Stimulated activated CD4-positive, alpha-beta T cell treated with anti-CD3 and anti-CD28 coated beads, Interleukin-4, amount 100 ng/mL, for 48 hours (primary cell): Measurements from ENCODE around the gene ULK4.
"Not testable (repeated sequence)": the region's sequence is repeated elsewhere in the genome, so short reads cannot be mapped to it uniquely, and the experiment has no call there.

Source experiments
- DNase-seq, 2 donors: peaks; one replicate each; pipeline ENCODE4 v3.0.0-alpha.2; 2020; ENCODE audit warnings: low read depth in 2 of 2

The ULK4 gene

DNA sequence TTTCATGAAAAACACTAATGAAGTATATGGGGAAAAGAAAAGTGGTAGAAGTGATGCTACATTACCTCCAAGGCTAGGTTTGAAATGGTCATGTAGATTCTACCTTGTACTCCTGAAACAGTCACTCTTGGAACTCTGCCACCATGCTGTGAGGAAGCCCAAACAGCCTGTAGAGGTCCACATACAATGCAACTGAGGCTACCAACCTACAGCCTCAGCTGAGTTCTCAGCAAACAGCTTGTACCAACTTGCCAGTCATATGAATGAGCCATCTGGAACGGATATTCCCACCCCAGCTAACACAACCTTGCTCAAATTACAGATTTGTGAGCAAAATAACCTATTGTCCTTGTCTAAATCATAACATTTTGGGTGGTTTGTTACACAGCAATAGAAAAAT is 193.5 kb downstream of the ULK4 start:
- DNase-seq: no peak

DNA sequence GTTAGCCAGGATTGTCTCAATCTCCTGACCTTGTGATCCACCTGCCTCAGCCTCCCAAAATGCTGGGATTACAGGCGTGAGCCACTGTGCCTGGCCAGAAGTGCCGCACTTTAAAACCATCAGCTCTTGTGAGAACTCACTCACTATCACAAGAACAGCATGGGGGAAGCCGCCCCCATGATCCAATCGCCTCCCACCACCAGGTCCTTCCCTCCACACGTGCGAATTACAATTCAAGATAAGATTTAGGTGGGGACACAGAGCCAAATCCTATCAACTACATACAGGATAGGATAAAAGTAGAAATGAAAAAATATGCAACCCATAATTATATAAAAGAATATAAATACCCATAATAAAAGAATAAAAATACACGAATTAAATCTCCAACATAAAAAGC is 199.0 kb downstream of the ULK4 start:
- DNase-seq: not testable (repeated sequence)

DNA sequence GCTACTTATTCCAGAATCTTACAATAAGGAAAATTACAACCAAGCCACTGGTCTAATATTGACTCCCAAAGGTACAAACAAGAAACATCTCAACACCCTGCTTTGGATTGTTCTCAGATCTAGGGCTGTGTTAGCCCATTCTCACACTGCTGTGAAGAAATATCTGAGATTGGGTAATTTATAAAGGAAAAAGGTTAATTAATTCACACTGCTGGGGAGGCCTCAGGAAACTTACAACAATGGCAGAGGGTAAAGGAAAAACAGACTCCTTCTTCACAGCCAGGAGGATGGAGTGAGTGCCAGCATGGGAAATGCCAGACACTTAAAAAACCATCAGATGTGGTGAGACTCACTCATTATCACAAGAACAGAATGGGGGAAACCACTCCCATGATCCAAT is 208.3 kb downstream of the ULK4 start:
- DNase-seq: no peak

DNA sequence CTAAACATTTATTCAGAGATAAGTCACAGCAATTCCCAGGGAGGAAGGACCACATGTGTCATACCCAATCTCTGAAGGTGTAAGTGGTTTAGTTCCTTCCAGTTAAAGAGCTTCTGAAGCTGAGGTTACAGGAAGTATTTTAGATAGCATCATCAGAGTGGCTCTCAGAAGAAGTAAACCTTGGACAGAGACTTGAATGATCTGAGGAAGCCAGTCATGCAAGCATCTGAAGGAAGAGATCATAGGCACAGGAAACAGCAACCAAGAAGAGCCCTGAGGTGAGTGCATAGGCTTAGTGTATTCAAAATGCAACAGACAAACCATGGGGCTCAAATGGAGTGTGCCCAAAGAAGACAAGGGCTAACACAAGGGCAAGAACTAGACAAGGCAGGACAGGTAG is 210.3 kb downstream of the ULK4 start:
- DNase-seq: no peak

DNA sequence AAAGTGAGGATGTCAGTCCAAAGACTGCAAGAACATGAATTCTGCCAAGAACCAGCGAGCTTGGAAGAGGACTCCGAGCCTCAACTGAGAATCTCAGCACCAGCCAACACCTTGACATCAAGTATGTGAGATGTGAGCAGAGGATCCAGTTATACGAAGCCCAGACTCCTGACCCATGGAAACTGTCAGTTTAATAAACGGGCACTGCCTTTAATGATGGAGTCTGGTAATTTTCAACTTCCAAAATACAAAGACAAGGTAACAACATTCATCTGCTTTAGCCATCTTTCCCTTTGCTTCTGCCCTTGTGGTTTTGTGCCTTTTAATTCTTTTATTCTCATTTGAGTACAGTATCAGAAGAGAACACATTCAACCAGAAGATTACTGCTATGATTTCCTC is 211.9 kb downstream of the ULK4 start:
- no peak for DNase-seq

DNA sequence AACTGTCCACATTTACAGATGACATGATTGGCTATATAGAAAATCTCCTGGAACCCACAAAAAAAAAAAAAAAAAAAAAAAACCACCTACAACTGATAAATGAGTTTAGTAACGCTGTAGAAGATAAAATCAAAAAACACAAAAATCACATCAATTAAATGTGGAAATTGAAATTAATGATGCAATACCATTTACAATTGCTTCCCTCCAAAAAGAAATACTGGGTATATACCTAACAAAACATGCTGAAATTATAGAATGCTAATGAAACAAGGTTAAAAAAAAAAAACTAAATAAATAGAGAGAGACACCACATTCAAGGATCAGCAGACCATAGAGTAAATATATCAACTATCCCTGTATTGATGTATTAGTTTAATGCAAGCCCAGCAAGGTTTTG is 215.7 kb downstream of the ULK4 start:
- no peak for DNase-seq

DNA sequence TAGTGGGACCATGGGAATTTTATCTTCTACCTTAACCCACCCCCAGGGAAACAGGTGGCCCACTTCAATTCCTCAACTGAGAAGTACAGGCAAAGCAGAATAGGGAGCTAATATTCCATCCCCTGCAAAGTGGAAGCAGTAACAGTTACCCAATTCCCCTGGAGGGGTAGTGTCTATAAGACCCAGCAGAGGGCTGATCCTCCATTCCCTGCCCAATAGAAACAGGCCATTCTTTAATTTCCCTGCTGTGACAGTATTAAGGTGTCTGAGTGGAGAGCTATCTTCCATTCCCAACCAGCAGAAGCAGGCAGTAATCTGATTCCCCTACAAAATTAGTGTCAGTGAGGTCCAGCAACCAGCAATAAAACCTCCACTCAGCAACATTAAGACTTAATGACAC is 219.8 kb downstream of the ULK4 start:
- no peak for DNase-seq

DNA sequence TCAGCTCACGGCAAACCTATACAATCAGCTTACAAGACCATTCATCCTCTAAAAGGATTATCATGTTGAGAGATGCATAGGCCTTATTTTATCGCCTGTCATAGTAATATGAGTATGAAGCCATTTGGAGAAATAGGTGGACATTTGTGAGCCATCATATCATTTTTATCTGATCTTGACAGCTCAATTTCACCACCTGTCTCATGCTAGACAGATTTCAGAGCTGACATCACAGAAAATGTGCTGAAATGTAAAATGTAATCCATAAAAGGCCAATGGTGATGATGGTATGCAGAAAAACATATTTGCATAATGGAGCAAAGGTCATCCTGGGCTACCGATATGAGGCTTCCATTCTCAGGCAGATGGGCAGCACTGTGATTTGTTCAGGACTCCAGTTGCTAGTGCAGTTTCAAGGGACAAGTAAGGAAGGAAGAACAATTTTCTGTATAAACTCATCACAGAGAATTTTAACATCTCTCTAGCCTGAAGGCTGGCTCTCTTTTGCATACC is 221.5 kb downstream of the ULK4 start:
- no peak for DNase-seq

DNA sequence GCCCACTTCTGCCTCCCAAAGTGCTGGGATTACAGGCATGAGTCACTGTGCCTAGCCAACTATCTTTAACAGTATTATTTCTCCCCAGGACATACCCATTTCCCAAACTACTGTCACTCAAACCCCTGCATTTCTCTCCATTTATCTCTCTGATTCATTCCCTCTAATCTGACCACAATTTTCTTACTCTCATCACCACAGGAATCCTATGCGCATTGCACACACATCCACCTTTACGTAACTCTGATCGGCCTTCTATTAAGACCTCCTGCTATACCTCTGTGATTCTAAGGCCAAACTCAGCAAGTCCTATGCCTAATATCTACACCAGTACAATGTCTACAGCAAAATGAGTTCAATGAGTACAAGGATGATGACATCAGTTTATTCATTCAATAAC is 235.0 kb downstream of the ULK4 start:
- DNase-seq: no peak

DNA sequence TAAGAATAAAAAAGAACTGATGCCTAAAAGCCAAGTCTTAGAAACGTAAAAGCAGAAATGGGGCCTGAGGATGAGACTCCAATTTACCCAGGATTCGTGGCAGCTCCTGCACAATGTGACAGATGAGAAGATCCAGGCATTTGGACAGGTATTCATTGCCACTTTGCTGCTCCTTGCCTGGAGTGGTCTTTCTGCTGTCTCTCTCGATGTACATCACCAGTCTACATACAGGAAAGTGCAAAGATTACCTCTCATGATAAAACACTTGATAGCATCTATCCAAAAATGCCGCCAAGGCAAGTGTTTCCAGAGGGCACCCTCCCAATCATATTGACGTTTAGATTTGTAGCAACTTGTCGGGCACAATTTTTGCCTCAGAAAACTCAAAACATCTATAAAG is 244.3 kb downstream of the ULK4 start:
- DNase-seq: no peak

DNA sequence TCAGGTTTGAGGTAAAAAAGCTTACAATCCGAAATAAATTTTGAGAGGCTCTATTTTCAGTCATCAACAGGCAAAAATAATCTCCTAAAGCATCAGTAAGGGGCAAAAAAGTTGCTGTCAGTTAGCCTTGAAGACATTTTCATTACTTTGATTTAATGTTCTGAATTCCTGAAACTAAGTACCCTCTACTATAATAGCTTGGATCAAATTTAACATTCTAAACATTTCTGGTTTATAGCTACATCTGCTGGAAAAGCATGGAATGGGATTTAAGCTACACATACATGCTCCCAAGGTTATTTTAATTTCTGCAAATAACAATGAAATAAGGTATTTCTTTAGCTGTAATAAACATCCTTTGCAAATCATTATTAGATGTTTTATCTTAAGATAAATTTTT is 245.4 kb downstream of the ULK4 start:
- DNase-seq: no peak

DNA sequence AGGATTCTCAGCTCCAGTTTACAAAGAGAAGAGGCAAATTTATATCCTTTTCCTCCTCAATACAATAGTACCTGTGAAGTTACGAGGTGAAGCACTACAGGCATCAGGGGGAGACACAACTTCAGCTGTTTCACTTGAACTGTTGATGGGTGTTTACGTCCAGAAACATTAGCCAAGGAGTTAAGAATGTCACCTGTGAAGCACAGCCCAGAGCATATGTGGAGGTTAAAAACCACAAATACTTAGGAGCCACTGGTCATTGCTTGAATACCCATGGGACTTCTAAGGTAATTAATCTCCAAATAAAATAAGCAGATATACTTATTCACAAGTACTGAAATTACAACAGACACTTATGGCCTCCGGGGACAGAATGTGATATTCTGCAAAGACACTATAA is 246.5 kb downstream of the ULK4 start:
- no peak for DNase-seq

DNA sequence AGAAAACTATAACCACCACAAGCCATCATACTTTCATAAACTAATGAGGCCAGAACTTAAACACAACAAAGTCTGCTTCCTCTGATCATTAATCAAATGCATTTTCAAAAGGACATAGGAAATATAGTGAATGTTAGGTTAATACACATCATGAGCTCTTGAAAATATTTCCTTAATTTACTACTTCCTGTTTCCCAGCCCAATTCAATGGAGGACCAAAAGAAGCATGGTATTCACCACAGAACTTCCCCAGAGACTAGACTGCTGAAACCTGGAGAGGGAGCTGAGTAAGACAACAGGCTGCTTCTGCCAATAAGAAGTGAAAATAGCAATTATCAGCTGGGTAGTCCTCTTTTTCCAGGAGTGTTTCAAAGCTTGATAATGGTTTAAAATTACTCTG is 250.3 kb downstream of the ULK4 start:
- DNase-seq: no peak

DNA sequence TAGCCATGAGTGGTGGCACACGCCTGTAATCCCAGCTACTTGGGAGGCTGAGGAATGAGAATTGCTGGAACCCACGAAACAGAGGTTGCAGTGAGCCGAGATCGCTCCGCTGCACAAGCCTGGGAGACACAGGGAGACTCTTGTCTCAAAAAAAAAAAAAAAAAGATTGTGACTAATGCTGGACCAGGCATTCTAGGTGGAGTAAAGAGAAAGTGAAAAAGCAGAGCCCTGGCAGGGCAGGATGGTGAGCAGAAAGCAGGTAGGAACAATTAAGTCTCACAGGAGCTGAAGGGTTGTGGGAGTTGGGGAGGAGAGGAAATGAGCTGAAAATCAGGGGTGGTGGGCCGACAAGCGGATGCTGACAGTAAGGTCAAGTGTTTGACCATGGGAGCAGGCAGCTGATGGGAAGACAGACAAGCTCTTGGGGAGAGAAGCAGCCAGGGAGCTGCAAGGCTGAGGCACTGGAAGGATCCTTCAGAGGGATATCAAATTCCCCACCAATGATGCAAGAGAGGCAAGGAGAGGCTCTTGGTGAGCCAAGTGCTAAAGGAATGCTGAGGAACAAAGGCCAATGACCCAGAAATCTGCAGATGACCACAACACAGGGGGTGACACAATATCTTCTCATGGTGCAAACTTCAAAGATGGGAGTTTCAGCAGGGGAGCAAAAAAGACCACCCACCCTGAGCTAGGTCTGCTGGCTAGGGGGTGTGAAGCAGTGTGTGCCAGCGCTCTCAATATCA is 251.1 kb downstream of the ULK4 start:
- no peak for DNase-seq

DNA sequence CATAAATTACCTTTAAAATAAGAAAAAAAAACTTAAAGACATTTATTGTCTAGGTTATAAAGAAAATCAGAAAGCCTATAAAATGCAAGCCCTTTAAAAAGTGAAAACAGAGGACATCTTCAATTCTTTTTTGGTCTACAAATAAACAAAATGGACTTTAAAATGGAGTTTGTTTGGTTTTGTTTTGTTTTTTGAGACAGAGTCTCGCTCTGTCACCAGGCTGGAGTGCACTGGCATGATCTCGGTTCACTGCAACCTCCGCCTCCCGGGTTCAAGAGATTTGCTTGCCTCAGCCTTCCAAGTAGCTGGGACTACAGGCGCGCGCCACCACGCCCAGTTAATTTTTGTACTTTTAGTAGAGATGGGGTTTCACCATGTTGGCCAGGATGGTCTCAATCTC is 252.7 kb downstream of the ULK4 start:
- not testable (repeated sequence) for DNase-seq

DNA sequence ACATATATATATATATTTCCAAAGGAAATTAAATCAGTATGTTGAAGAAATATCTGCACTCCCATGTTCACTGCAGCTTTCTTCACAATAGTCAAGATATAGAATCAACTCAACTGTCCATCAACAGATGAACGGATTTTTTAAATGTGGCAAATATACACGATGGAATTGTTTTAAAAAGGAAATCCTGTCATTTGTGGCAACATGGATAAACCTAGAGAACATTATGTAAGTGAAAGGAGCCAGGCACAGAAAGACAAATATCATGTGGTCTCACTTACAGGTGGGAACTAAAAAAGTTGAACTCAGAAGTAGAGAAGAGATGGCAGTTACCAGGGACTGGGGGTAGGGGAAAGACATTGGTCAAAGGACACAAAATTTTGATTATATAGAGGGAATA is 253.7 kb downstream of the ULK4 start:
- no peak for DNase-seq

DNA sequence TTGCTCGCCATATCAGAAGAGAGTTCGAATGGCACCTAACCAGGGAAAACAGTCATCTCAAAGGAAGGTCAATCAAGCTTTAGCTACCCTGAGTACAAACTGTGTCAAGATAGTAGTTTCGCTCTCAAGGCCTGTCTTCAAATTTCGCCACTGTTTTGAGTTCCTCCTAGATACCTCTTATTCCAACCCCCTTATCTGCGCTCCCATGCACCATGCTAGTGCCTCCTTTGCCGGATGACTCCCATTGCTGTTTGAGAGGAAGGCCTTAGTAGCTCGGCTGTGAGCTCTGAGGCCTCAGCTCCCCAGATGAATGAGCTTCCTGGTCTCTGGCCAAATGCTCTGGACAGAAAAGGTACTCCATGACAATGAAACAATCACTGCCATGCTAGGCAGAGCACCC is 256.0 kb downstream of the ULK4 start:
- no peak for DNase-seq

DNA sequence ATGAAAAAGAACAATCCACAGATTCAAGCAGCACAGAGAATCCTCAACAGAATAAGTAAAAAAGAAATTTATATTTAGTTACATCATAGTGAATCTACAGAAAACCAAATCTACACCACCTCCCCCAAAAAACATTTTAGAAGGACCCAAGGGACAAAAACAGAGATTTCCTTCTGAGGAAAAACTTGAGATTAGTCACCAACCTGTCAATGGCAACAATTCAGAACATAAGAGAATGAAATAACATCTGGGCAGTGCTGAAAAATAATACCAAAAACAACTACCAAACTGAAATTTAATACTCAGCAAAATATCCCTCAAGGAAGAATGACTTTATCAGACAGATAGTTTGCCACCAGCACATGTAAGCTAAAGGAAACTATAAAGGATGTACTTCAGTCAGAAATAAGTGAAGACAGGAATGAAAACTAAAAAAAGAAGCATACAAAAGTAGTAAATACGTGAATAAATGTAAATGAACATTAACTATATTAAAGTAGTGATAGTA is 260.7 kb downstream of the ULK4 start:
- no peak for DNase-seq

DNA sequence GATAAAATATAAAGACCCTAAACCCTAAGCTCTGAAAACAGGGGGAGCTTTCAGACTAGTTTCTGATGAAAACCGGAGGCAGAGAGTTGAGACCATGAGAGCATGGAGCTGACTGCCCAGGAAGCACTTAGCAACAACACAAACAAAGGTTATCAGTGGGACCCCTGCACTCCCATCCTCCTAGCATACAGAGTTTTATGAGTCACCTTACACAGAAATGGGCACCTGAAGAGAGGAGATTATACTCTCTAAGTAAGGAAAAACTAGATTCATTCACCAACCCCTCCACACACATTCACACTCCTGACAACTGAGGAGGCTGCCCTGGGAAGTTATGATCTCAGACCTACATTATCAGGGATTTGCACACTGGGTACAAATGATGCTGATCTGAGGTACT is 261.7 kb downstream of the ULK4 start:
- no peak for DNase-seq

DNA sequence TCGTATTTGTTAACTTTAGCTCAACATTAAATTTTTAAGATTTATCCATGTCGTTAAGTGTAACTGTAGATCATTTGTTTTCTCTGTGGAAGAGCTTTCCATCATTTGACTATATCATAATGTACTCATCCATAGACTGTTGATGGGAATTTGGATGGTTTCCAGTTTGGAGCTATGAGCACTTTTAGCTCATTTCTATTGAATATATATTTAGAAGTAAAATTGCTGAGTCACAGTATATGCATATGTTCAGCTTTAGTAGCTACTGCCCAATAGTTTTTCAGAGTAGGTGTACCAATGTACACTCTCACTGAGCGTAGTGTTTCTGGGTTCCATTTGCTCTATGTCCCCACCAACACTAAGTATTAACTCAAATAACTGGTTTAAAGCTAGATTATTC is 263.0 kb downstream of the ULK4 start:
- DNase-seq: no peak

DNA sequence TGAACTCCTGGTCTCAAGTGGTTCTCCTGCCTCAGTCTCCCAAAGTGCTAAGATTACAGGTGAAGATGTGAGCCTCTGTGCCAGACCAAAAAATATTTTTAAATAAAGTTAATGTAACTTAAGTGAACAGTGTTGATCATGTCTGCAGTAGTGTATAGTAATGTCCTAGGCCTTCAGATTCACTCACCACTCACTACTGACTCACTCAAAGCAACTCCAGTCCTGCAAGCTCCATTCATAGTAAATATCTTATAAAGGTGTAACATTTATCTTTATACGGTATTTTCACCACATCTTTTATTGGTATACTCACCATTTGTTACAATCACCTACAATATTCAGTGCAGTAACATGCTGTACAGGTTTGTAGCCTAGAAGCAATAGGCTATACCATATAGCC is 264.2 kb downstream of the ULK4 start:
- DNase-seq: no peak

DNA sequence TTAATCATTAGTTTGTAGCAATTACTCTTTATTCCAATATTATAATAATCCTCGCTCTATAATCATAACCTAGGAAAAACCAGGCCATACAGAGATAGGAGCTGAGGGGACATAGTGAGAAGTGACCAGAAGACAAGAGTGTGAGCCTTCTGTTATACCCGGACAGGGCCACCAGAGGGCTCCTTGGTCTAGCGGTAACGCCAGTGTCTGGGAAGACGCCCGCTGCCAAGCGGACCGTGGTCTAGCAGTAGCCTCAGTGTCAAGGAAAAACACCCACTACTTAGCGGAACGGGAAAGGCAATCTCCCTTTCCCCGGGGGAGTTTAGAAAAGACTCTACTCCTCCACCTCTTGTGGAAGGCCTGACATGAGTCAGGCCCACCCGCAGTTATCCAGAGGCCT is 266.1 kb downstream of the ULK4 start:
- peak; percentile 2 to 10 for DNase-seq

DNA sequence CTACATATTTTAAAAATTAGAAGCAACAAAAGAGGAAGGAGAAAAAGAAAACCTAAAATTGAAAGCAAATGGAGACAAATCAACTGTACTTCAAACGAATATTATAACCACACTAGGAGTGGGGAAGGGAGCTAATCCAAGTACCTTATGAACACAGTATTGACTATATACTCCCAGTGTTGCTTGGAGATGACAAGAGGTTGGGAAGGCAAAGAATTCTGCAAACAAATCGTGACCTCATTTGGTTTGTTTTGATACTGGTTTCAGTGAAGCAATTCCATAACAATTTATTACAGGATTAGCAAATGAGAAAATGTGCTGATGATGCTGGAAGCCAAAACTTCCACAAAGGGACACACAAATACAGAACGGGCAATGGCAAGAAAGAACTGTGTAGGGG is 268.1 kb downstream of the ULK4 start:
- no peak for DNase-seq
